Vein endothelial cell (primary cell): ENCODE data around the gene IGF1. TPM values are rescaled to one million over a fixed set of nuclear protein-coding genes. Genes with fewer than 3 reads are reported as not detected.

Experiments used
- total RNA-seq: library from RNA; depleted of rRNA; stranded (reverse); fragments of >200 nt; gene quantifications from 2 replicates; pipeline ENCODE4 v1.2.3, GENCODE V29; 2012

The IGF1 gene
- total RNA-seq, result 0.33 and 1.4 TPM in 2 replicates

DNA sequence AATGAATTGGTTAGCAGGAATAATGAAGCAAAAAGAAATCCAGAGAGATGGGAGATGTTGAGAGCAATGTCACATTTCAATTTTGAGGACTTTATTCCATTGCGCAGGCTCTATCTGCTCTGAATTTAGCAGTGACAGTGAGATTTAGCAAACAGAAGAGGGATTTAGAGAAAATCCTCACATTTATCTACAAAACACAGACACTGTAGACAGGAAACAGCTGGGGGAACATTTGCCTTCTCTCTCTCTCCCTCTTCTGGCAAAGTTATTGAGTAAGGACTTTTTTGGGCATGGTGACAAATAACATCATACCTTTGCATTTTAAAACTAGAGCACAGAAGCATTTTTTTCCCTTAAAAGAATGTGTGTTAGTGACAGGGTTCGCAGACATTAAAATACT lies at the start of gene IGF1:
Gene IGF1 (minus strand): TSS at position 158 of the 400 bp plus-strand sequence. CDS start 182 bp downstream, outside the sequence.

